NCI-H748 (cell line): ENCODE results near the gene CELF1.

Source experiments
- DNase-seq: peaks from one replicate; lab custom pipeline; 2025; ENCODE audit not compliant: unreplicated experiment; lab: John Stamatoyannopoulos, UW

Gene CELF1

GRCh38 chr11:47511917-47512316 is 41.0 kb downstream of the CELF1 start:
- no peak for DNase-seq

DNA sequence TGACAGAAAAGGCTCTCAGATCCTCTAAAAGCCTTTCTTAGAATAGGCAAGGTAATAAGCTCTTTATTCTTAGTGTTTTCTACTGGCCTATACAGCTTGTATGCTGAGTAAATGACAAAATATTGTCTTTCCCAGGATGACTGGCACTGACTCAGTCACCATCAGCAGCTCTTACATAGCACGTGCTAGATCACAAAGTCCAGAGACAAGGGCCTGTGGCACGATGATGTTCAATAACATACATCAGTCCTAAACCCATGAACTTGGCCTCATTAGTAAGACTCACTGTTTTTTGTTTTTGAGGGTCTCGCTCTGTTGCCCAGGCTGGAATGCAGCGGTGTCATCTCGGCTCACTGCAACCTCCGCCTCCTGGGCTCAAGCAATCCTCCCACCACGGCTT is 42.7 kb downstream of the CELF1 start:
- DNase-seq, result no peak

- no peak for DNase-seq
Observed at GRCh38 chr11:47509077-47509536, 43.8 kb downstream of the CELF1 start.

- DNase-seq, result no peak
Observed at GRCh38 chr11:47508240-47508957, 44.5 kb downstream of the CELF1 start.

DNA sequence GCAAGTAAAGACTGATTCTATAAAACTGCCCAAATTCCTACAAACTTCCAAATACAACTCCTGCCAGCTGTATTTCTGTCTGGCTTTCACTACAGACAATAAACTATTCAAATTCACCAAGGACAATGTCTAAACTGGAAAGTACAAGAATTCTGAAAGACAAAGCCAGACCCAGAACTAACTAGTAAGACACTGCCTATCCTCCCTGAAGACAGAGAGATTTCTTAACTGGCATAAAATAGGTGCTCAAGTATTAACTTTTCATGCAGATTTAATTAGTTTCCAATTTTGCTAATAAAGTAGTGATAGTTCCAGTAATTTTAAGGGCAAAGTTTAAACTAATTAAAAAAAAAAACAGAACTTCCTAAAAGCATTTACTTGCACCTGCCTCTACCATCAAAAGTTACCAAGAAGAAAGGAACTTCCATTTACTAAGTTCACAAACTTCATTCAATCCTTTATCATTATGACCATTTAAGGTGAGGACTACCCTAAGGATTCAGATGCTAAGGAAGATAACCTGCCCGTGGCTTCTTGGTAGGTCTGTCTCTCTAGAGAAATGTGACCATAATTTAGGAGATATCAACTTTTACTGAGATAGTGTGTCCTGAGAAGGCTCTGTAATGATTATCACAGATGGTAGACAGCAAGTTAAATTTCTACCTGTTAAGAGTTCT is 45.2 kb downstream of the CELF1 start:
- no peak for DNase-seq

DNA sequence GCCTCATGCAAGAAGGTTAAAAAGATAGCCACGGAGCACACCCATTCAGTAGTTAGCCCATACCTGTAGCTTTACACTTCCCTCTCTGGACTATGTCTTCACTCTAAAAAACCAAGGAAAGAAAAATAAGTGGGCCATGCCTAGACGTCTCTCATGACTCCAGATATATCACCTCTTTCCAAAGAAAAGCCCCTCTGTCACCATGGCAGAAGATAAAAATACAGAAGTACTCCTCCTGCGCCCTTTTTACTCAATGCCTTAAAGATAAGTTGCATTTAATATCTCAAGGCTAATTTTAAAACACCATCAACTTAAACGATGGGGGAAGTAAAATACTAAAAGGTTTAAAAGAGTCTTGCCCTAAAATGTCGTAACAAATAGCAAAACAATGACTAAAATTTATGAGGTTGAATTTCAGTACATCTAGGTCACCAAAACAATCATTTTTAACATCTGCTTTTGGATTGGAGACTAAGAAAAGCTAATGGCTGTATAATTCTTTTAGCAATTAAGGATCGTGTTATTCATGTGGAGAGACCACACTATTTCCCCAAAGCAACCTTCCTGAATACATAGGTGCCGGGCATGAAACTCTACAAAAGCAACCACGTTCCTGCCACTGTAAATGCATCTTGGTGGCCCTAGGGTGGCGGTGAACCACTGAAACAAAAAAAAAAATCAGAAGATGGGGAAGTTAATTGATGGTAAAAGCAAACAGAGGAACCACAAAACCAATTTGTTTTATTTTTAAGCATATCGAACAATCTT is 46.0 kb downstream of the CELF1 start:
- no peak for DNase-seq

- DNase-seq, result no peak
Observed at GRCh38 chr11:47506373-47506772, 46.6 kb downstream of the CELF1 start.

DNA sequence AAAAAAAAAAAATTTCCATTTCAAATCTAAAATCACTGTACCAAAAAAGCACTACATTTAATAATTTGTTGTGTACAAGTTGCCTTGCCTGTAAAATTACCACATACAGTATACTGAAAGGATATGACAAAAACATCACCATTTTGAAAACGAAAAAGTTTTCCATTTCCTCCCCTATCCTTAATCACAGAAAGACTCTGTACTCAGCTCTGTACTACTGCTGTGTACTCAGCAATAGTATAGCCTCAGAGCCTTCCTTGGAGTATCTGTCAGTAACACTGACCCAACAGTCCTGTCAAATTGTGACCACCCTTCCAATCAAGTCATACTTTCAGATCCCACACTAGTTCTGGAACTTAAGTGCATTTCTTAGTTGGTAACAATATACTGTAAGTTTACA is 48.0 kb downstream of the CELF1 start:
- no peak for DNase-seq

DNA sequence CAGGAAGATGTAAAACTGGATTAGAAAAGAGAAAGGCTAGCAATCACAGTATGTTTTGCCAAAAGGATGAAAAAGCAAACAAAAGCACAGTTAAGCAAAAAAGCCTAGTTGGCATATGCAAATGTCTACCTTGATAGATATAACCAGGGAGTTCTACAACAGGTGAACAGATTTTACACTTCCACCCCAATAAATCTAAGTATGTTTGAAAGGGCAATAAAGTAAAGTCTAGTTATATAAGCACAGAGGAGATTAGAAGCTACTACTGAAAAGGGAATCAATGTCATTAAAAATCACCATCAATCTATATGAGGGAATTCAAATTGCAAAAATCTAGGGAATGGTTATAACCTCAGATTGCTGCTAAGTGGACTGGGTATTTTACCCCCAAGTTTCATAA is 49.7 kb downstream of the CELF1 start:
- no peak for DNase-seq

DNA sequence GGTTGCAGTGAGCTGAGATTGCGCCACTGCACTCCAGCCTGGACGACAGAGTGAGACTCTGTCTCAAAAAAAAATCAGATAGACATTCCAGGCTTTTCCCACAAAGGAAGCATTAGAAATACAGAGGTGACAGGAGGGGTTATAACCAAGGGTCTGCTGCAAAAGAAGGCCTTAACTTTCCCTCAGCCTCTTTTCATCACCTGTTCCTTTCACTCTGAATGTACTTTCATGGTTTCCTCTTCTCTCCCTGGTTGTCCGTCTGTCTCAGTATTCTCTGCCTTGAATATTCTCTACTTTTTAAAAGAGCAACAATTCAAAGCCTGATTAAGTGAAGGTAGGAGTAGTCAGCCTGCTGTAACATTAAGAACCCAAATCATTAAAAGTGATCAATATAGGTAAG is 50.2 kb downstream of the CELF1 start:
- no peak for DNase-seq

DNA sequence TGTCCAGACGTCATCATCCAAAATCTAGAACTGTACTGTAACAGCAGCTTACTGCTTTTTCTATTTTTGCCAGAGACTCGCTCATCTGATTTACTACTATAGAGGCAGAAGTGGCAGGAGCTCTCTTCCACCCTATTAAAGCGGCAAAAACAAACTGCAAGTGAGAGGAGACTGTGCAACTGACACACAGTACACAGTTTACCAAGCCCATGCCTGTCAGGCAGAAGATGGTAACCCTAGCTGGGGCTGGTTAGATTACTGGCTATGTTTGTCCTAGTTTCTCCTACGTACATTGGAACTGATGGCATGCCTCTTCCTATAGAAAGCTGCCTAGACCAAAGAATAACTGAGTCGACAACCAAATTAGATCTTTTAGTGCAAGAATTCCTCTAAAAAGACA is 51.8 kb downstream of the CELF1 start:
- no peak for DNase-seq

- DNase-seq, result no peak
Observed at GRCh38 chr11:47500121-47500520, 52.8 kb downstream of the CELF1 start.

DNA sequence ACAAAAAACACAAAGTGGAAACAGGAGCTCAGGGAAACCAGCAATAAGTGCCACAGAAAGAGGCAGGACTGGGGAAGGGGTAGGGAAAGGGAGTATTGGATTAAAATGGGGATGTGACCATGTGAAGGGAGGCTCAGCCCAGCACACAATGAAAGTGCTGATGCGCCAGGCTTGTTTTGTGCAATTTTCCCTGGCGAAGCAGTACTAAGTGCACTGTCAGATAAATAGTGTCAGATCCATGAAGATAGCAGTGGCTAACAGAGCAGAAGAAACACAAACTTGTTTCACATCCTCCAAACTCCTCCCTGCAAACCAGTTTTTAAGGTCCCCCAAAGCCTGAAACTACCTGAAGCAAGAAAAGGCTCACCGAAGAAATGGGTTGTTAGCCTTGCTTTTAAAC is 53.3 kb downstream of the CELF1 start:
- DNase-seq, result no peak

- DNase-seq, result no peak
Observed at GRCh38 chr11:47499161-47499560, 53.8 kb downstream of the CELF1 start.

GRCh38 chr11:47498584-47499152 is 54.3 kb downstream of the CELF1 start:
- DNase-seq, result no peak

DNA sequence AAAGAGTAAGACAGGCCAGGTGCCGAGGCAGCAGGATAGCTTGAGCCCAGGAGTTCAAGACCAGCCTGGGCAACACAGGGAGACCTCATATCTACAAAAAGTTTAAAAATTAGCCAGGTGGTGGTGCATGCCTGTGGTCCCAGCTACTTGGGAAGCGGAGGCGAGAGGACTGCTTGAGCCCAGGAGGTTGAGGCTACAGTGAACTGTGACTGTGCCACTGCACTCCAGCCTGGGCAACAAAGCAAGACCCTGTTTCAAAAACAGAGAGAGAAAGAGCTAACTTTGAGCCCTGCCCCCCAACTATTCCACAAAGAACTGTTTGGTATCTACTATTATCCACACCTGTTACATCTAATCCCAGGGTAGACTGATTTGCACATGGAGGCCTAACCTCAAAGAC is 54.8 kb downstream of the CELF1 start:
- no peak for DNase-seq

DNA sequence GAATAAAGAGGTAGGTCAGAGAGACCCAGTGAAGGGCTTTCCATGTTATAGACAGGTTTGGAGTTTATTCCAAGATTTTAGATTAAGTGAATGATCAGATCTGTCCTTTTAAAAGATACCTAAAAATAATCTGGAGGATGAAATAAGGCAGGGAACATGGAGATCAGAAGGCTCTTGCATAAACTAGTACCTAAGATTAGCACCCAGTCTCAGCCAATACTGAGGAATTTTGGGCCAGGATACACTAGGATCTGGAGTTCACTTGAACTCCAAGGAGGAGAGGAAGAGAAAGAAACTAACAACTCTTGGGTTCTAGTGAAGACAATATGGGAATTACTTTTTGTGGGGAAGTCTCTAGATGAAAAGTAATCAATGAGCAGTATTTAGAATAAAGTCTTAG is 56.1 kb downstream of the CELF1 start:
- DNase-seq, result no peak

DNA sequence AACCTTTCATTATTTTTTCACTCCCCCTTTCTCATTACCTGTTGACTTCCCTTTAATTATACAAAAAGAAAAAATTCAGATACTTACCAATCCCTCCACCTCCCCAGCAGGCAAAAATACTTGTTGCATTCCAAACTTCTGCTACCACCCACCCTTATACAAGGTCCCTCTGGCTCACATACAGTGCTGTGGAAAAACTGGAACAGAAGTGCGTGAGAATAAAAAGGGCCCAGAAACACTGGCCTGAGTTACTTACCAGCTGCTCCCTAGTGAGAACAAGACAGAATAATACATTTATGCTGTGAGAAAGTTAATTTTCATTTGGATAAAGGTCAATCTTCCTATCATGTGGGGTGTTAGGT is 57.1 kb downstream of the CELF1 start:
- no peak for DNase-seq

- DNase-seq, result no peak
Observed at GRCh38 chr11:47495011-47495855, 57.7 kb downstream of the CELF1 start.

DNA sequence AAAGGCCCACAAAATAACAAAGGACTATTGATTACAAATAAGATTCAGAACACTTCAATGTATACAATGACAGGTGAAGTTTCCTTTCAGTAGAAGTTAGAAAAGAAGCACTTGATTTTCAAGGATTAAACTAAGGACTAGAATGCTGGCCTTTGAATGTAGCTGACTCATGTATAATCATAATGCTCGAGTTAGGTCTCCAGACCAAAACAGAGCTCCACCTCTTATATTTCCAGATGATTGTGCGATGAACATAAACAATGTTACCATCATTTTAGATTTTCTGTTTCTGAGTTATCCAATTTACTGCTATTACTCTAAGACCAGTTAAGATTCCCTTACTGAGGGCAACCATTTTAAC is 63.6 kb downstream of the CELF1 start:
- DNase-seq, result no peak
